GM12872 (cell line): ENCODE data around the gene NUDT17.

ENCODE experiments used
- CTCF ChIP-seq: IDR thresholded peaks from 3 replicates; pipeline ENCODE4 v1.5.1; 2011; ENCODE audit warnings: low read depth, mild to moderate bottlenecking, low read length, moderate library complexity; ENCODE audit not compliant: insufficient read depth

Gene NUDT17

GRCh38 chr1:145823565-145824498, 21.6 kb upstream of the NUDT17 start, which contains the start of the genes POLR3C and RNF115:
Gene POLR3C, plus strand, starts transcription at chr1:145824200. Its CDS starts 1,577 bp downstream, at chr1:145825777.
Gene RNF115, minus strand, starts transcription at chr1:145824095. Its CDS starts 222 bp downstream, at chr1:145823873.
- TF ChIP-seq CTCF, result no peak

GRCh38 chr1:145824499-145824842, 21.0 kb upstream of the NUDT17 start:
- no peak for TF ChIP-seq CTCF

GRCh38 chr1:145826030-145826429, 19.4 kb upstream of the NUDT17 start:
- no peak for TF ChIP-seq CTCF

GRCh38 chr1:145827966-145828365, 17.5 kb upstream of the NUDT17 start:
- TF ChIP-seq CTCF, result no peak

- TF ChIP-seq CTCF, result no peak
Observed at GRCh38 chr1:145828367-145829026, 16.9 kb upstream of the NUDT17 start.

GRCh38 chr1:145837656-145838055, 7.8 kb upstream of the NUDT17 start:
- TF ChIP-seq CTCF, result no peak

- no peak for TF ChIP-seq CTCF
Observed at GRCh38 chr1:145843031-145843430, 2.4 kb upstream of the NUDT17 start.
